ENCODE results near the gene ANTKMT. TPM values are rescaled to one million over a fixed set of nuclear protein-coding genes. Genes with fewer than 3 reads are reported as not detected.
"Not testable (repeated sequence)": the region's sequence is repeated elsewhere in the genome, so short reads cannot be mapped to it uniquely, and the experiment has no call there.

The ANTKMT gene
- total and polyA plus RNA-seq, 4 donors: 13.1 to 33.0 (median 22.2) TPM

DNA sequence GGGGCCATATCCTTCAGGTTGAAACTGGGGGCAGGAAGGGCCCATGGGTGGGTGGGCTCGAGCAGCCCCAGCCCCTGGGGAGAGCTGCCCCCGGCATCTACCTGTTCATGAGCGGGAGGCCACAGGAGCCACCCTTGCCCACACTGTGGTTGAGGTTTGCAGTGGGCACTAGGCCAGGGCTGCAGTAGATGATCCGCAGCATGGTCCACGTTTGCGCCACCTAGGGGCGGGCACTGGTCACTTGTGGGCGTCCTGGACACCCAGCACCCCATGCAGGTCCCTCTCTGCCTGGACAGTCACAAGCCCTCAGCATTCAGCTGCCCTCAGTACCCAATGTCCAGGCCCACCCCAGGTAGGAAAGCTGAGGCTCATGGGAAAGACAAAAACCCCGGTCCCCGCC is 35.0 kb upstream of the ANTKMT start:
- Histone ChIP-seq H3K9me3 (ENCODE audit: control insufficient read depth, low read length) (no peaks in the 10 kb centered on the region), H3K4me1 (ENCODE audit: control insufficient read depth in 1 of 2, insufficient read depth in 2 of 2, low read length in 2 of 2) (no peaks in the 10 kb centered on the region), H3K4me3 (ENCODE audit: low read length in 2 of 2) (no peak overlapping the region), H3K36me3 (ENCODE audit: control insufficient read depth in 1 of 2, insufficient read depth in 2 of 2, low read length in 1 of 2) (peaks cover 0 to 5% of the 10 kb centered on the region in 2 donors), H3K27me3 (ENCODE audit: control insufficient read depth in 1 of 2, insufficient read depth in 2 of 2, low read length in 1 of 2) (no peaks in the 10 kb centered on the region), H3K27ac (ENCODE audit: low read depth in 1 of 2, low read length in 2 of 2) (no peak overlapping the region)
- 66 to 70% methylated on average over 10 of the region's 10 CpGs for WGBS, 2 donors
- DNase-seq: peak in 1 of 2 donors; percentile 67
- intact Hi-C loops (cut with DNase I): no loop called here
- ATAC-seq (ENCODE audit: low FRiP score): no peak

GRCh38 chr16:686459-687260 is 34.3 kb upstream of the ANTKMT start:
- intact Hi-C loops (cut with DNase I): no loop called here
- no peaks in the 10 kb centered on the region for H3K27me3 ChIP-seq (ENCODE audit: control insufficient read depth in 1 of 2, insufficient read depth in 2 of 2, low read length in 1 of 2)
- H3K9me3 ChIP-seq (ENCODE audit: control insufficient read depth, low read length): no peaks in the 10 kb centered on the region
- no peak overlapping the region for H3K4me3 ChIP-seq (ENCODE audit: low read length in 2 of 2)
- WGBS, 2 donors: 94 to 95% methylated on average over 49 to 51 of the region's 51 CpGs
- H3K27ac ChIP-seq (ENCODE audit: low read depth in 1 of 2, low read length in 2 of 2): no peak overlapping the region
- peaks cover 0 to 5% of the 10 kb centered on the region in 2 donors for H3K36me3 ChIP-seq (ENCODE audit: control insufficient read depth in 1 of 2, insufficient read depth in 2 of 2, low read length in 1 of 2)
- H3K4me1 ChIP-seq (ENCODE audit: control insufficient read depth in 1 of 2, insufficient read depth in 2 of 2, low read length in 2 of 2): no peaks in the 10 kb centered on the region
- ATAC-seq (ENCODE audit: low FRiP score) (no peak), DNase-seq (no peak)

DNA sequence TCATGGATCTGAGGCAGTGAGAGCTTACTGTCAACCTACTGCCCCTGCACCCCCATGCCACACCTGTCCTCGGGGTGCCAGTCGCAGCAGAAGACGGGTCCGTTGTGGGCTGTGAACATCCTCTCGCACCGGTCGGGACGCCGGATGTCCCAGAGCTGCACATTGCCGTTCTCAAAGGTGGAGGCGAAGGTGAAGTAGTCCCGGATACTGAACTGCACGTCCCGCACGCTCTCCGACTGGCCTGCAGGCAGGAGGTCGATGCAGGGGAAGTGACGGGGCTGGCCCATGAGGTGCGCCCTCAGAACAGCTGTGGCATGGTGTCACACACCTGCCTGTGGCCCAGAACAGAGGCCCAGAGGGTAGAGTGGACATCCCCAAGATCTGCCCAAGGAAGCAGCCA is 33.4 kb upstream of the ANTKMT start:
- DNase-seq (no peak), ATAC-seq (ENCODE audit: low FRiP score) (no peak)
- Histone ChIP-seq H3K4me3 (ENCODE audit: low read length in 2 of 2) (no peak overlapping the region), H3K4me1 (ENCODE audit: control insufficient read depth in 1 of 2, insufficient read depth in 2 of 2, low read length in 2 of 2) (no peaks in the 10 kb centered on the region), H3K36me3 (ENCODE audit: control insufficient read depth in 1 of 2, insufficient read depth in 2 of 2, low read length in 1 of 2) (no peaks in the 10 kb centered on the region), H3K27me3 (ENCODE audit: control insufficient read depth in 1 of 2, insufficient read depth in 2 of 2, low read length in 1 of 2) (no peaks in the 10 kb centered on the region), H3K27ac (ENCODE audit: low read depth in 1 of 2, low read length in 2 of 2) (no peak overlapping the region), H3K9me3 (ENCODE audit: control insufficient read depth, low read length) (no peaks in the 10 kb centered on the region)
- 90 to 92% methylated on average over 19 of the region's 19 CpGs for WGBS, 2 donors
- intact Hi-C loops (cut with DNase I): no loop called here

DNA sequence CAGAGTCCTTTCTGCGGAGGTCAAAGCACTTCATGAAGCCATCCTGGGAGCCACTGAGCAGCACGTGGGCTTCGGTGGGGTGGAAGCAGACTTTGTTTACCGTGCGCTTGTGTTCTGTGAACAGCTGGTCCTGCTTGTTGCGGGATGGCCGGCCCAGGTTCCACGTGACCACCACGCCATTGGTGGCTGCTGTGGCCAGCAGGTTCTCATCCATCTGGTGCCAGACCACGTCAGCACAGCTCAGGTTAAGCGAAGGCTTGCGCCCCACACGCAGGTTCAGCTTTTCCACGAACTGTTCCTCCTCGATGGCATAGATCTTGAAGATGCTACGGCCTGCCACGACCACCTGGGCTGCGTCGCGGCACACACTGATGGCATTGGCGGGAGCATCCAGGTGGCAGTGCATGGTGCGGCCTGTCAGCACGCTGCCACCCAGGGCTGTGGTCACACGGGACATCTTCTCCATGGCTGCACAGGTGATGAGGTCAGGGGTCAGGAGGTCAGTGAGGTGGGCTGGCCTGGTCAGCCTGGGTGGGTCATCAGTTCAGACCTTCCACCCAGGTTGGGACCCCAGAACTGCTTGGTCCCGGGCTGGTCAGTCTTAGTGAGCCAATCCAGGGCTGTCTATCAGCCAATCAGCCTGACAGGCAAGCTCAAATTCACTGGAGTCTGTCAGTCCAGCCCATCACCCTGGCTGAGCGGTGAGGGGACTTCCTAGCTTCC is 31.6 kb upstream of the ANTKMT start:
- intact Hi-C loops (cut with DNase I): no loop called here
- Histone ChIP-seq H3K36me3 (ENCODE audit: control insufficient read depth in 1 of 2, insufficient read depth in 2 of 2, low read length in 1 of 2) (no peaks in the 10 kb centered on the region), H3K27me3 (ENCODE audit: control insufficient read depth in 1 of 2, insufficient read depth in 2 of 2, low read length in 1 of 2) (no peaks in the 10 kb centered on the region), H3K9me3 (ENCODE audit: control insufficient read depth, low read length) (no peaks in the 10 kb centered on the region), H3K4me3 (ENCODE audit: low read length in 2 of 2) (peak overlapping the region in 1 of 2 donors; percentile 71), H3K4me1 (ENCODE audit: control insufficient read depth in 1 of 2, insufficient read depth in 2 of 2, low read length in 2 of 2) (no peaks in the 10 kb centered on the region), H3K27ac (ENCODE audit: low read depth in 1 of 2, low read length in 2 of 2) (no peak overlapping the region)
- WGBS, 2 donors: 83% methylated on average over 26 of the region's 26 CpGs
- ATAC-seq (ENCODE audit: low FRiP score) (no peak), DNase-seq (no peak)

DNA sequence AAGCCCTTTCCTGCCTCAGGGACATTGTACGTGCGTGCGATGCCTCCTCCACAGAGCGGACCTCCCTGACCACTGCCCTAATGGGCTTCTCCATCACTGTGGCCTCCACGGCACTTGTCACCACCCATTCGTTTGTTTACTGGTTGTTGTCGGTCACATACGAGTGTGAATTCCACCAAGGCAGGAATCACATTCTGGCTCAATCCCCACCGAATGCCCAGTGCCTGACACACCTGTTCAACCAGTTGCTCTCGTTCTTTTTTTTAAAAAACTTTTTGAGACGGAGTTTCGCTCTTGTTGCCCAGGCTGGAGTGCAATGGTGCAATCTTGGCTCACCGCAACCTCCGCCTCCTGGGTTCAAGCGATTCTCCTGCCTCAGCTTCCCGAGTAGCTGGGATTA is 29.7 kb upstream of the ANTKMT start:
- ATAC-seq (ENCODE audit: low FRiP score); DNase-seq; intact Hi-C loops (cut with DNase I); H3K4me1 ChIP-seq (ENCODE audit: control insufficient read depth in 1 of 2, insufficient read depth in 2 of 2, low read length in 2 of 2); H3K4me3 ChIP-seq (ENCODE audit: low read length in 2 of 2); H3K36me3 ChIP-seq (ENCODE audit: control insufficient read depth in 1 of 2, insufficient read depth in 2 of 2, low read length in 1 of 2); H3K27ac ChIP-seq (ENCODE audit: low read depth in 1 of 2, low read length in 2 of 2); H3K27me3 ChIP-seq (ENCODE audit: control insufficient read depth in 1 of 2, insufficient read depth in 2 of 2, low read length in 1 of 2); H3K9me3 ChIP-seq (ENCODE audit: control insufficient read depth, low read length): not testable (repeated sequence)
- 82 to 85% methylated on average over 16 of the region's 16 CpGs for WGBS, 2 donors

DNA sequence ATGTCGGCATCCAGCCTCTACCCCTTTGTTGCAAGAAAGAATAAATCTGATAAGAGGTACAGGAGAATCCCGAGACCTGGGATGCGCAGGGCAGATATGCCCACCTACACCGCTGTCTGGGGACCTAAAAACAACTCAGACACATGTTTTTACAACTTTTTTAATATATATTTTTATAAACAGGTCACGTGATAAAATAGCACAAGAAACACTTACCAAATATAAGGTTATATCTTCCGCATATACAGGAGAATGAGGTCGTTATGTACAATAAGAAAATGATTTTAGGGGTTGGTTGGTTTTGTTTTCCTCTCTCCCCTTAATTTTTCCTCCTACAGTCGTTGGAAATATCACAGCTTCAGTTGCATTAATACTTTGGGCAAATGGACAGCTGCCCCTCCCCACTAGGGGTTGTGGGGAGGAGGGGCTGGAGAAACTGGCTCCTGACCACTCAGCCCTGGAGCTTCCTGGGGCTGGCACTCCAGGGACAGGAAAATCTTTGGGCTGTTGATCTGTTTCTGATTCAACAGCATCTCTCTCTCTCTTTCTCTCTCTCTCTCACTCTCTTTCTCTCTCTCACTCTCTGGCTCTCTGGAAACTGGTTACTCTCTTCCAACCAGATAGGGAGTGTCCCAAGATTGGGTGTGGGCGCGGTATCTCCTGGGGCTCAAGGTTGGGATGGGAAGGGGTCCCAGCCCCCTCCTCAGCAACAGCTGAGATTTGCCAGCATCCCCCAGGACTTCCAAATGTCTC is 28.4 kb upstream of the ANTKMT start:
- Histone ChIP-seq H3K4me1 (ENCODE audit: control insufficient read depth in 1 of 2, insufficient read depth in 2 of 2, low read length in 2 of 2) (no peaks in the 10 kb centered on the region), H3K27me3 (ENCODE audit: control insufficient read depth in 1 of 2, insufficient read depth in 2 of 2, low read length in 1 of 2) (peaks cover 0 to 2% of the 10 kb centered on the region in 2 donors), H3K9me3 (ENCODE audit: control insufficient read depth, low read length) (no peaks in the 10 kb centered on the region), H3K27ac (ENCODE audit: low read depth in 1 of 2, low read length in 2 of 2) (no peak overlapping the region), H3K4me3 (ENCODE audit: low read length in 2 of 2) (no peak overlapping the region), H3K36me3 (ENCODE audit: control insufficient read depth in 1 of 2, insufficient read depth in 2 of 2, low read length in 1 of 2) (no peaks in the 10 kb centered on the region)
- ATAC-seq (ENCODE audit: low FRiP score): no peak
- 65 to 67% methylated on average over 10 of the region's 10 CpGs for WGBS, 2 donors
- intact Hi-C loops (cut with DNase I): no loop called here
- DNase-seq: no peak

GRCh38 chr16:693364-693763 is 27.6 kb upstream of the ANTKMT start:
- peaks cover 0 to 2% of the 10 kb centered on the region in 2 donors for H3K27me3 ChIP-seq (ENCODE audit: control insufficient read depth in 1 of 2, insufficient read depth in 2 of 2, low read length in 1 of 2)
- WGBS, 2 donors: 30 to 36% methylated on average over 22 of the region's 22 CpGs
- H3K36me3 ChIP-seq (ENCODE audit: control insufficient read depth in 1 of 2, insufficient read depth in 2 of 2, low read length in 1 of 2): no peaks in the 10 kb centered on the region
- no peak overlapping the region for H3K27ac ChIP-seq (ENCODE audit: low read depth in 1 of 2, low read length in 2 of 2)
- intact Hi-C loops (cut with DNase I): no loop called here
- H3K9me3 ChIP-seq (ENCODE audit: control insufficient read depth, low read length): no peaks in the 10 kb centered on the region
- H3K4me3 ChIP-seq (ENCODE audit: low read length in 2 of 2): no peak overlapping the region
- no peak for DNase-seq
- ATAC-seq (ENCODE audit: low FRiP score): no peak
- H3K4me1 ChIP-seq (ENCODE audit: control insufficient read depth in 1 of 2, insufficient read depth in 2 of 2, low read length in 2 of 2): no peaks in the 10 kb centered on the region

- WGBS, 2 donors: 3% methylated on average over 19 to 37 of the region's 37 CpGs
- Histone ChIP-seq H3K27me3 (ENCODE audit: control insufficient read depth in 1 of 2, insufficient read depth in 2 of 2, low read length in 1 of 2) (peaks cover 0 to 2% of the 10 kb centered on the region in 2 donors), H3K4me3 (ENCODE audit: low read length in 2 of 2) (no peak overlapping the region), H3K27ac (ENCODE audit: low read depth in 1 of 2, low read length in 2 of 2) (no peak overlapping the region), H3K9me3 (ENCODE audit: control insufficient read depth, low read length) (no peaks in the 10 kb centered on the region), H3K4me1 (ENCODE audit: control insufficient read depth in 1 of 2, insufficient read depth in 2 of 2, low read length in 2 of 2) (no peaks in the 10 kb centered on the region), H3K36me3 (ENCODE audit: control insufficient read depth in 1 of 2, insufficient read depth in 2 of 2, low read length in 1 of 2) (no peaks in the 10 kb centered on the region)
- intact Hi-C loops (cut with DNase I): no loop called here
- ATAC-seq (ENCODE audit: low FRiP score) (no peak), DNase-seq (no peak)
Measured at GRCh38 chr16:693766-694165, 27.2 kb upstream of the ANTKMT start.
